HFF-Myc (cell line): ENCODE data around the gene PRKCA.

ENCODE experiments used
- DNase-seq: peaks from one replicate; pipeline ENCODE4 v3.0.0-alpha.2; 2011; ENCODE audit warnings: low read depth; ENCODE audit errors: extremely low read depth
- H3K4me3 ChIP-seq: replicated peaks from 2 replicates; pipeline ENCODE4 v1.5.1; 2011; ENCODE audit warnings: low read depth, mild to moderate bottlenecking, control low read depth, low read length
- TF ChIP-seq, protein P1 (sequence below): IDR thresholded peaks from 2 replicates; pipeline ENCODE4 v1.5.1; 2012; ENCODE audit warnings: mild to moderate bottlenecking, low read depth, low read length, control low read depth; ENCODE audit errors: missing control alignments

PRKCA gene

DNA sequence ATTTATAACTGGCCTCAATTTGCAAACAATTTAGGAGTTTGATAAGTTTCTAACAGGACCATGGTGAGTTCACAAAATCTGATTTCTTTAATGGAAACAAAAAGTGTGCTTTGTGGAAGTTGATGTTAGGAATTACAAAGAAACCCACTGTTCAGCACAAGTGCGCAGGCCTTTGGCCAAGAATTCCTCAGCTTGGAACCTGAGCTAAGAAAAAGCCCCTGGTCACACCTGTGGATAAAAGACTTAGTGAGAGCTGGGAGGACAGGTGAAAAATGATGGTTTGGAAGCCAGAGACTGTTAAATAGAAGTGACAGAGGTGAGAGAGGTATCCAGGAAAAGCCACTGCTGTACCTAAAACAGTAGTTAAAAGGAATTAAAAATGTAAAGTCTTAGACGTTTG, 64.7 kb downstream of the PRKCA start:
- H3K4me3 ChIP-seq: no peak overlapping the region
- TF ChIP-seq, protein P1, sequence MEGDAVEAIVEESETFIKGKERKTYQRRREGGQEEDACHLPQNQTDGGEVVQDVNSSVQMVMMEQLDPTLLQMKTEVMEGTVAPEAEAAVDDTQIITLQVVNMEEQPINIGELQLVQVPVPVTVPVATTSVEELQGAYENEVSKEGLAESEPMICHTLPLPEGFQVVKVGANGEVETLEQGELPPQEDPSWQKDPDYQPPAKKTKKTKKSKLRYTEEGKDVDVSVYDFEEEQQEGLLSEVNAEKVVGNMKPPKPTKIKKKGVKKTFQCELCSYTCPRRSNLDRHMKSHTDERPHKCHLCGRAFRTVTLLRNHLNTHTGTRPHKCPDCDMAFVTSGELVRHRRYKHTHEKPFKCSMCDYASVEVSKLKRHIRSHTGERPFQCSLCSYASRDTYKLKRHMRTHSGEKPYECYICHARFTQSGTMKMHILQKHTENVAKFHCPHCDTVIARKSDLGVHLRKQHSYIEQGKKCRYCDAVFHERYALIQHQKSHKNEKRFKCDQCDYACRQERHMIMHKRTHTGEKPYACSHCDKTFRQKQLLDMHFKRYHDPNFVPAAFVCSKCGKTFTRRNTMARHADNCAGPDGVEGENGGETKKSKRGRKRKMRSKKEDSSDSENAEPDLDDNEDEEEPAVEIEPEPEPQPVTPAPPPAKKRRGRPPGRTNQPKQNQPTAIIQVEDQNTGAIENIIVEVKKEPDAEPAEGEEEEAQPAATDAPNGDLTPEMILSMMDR: no peak
- no peak for DNase-seq

DNA sequence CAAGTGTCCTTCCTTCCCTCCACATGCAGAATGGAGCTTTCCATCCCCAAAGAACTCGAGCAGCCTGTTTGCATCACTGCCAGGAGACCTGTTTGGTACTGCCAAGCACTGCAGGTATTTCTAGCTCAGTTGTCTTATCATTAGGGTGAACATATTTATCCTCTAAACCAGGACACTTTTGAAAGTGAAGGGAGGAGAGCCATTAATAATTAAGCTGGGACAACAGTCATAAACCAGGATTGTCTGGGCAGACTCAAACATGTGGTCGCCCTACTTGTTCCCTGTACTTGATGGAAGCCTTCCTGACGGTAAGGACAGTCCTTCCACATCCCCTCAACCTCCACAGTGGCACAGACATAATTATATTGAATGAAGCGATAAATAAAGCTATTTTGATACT, 67.4 kb downstream of the PRKCA start:
- DNase-seq: no peak
- TF ChIP-seq, protein P1: no peak
- no peak overlapping the region for H3K4me3 ChIP-seq

DNA sequence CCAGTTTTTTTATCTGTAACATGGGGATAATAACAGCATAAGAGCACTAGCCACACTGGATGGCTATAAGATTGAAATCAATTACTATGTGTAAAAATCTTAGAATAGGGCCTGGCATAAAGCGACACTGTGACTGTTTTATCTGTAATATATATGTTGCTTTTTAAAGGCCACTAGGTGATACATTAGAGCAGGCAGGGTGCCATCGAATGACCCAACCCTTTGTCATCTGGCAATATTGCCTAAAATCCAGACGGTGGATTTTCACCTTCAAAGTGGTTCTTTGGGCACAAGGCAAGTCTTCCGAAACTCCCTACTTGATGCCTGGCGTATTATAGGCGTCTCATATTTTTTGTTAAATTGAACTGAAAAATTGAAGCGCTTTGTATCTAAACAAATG, 69.1 kb downstream of the PRKCA start:
- no peak overlapping the region for H3K4me3 ChIP-seq
- TF ChIP-seq, protein P1: no peak
- no peak for DNase-seq

DNA sequence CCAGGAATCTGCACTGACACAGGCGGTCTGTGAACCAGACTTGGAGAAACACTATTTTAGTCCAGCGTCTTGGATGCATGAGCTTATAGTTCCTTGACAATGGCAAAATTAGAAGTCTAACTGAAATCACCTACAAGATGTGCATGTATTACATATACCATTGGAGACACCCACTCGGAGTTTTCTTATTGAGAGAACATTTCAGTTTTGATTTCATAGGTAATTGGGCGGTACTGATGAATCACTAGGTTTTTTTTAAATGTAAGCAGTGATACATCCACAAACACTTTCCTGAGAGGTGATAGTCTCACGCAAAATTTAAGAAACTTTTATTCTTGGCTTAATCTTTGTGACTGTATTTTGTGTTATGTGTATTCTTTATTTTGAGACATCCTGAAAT, 69.8 kb downstream of the PRKCA start:
- DNase-seq: no peak
- no peak overlapping the region for H3K4me3 ChIP-seq
- TF ChIP-seq, protein P1: no peak

DNA sequence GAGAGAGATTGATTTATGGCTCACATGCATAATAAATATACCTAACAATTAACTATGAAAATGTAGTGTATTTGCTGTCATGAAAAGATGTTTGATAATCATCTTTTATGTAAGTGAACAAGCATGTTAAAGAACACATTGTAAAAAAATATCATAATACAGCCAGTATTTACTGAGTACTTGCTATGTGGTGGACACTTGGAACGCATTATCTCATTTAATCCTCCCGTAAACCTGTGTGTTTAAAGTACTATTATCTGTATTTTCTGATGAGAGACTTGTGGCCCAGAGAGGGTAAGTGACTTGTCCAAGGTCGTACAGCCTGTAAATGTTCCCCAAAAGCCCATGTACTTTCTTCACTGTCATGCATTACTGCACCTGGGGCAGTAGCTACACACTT, 70.7 kb downstream of the PRKCA start:
- TF ChIP-seq, protein P1: no peak
- no peak for DNase-seq
- no peak overlapping the region for H3K4me3 ChIP-seq

DNA sequence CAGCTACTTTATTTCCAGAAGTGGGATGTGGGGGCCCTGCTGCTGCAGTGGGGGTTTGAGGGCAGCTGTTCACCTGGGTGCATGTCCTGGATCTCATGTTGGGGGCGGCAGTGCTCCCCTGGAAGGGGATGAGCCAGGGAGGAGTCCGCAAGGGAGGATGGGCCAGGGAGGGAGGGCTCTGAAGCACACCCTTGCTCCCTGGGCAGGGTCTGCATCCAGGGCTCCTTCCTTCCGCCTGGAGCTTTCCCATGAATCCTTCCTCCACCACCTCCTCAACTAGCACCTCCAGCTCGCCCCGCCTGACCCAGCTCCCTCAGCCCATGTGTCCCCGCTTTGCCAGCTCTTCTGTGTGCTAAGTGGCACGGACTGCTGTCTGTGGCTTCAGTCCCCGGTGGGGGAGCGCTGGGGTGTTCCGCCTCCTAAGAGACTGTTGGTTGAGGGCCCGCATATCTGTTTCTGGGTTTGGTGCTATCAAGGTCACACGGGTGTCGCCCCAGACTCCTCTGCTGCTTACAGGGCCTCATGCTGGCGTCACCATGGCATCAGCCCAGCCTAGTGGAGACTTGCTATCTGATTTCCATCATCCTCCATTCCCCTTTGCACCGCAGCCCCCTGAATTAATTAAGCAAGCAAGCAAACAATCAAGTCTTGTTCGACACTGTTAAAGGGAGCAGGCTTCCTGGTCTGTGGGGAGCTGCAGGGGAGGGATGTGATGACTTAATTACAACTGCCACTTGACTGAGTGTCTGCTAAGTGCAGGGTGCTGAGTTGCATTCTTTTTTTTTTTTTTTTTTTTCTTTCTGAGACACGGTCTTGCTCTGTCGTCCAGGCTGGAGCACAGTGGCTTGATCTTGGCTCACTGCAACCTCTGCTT, 71.8 kb downstream of the PRKCA start:
- TF ChIP-seq, protein P1: no peak
- no peak overlapping the region for H3K4me3 ChIP-seq

More for the DNA sequence above, 71.8 kb downstream of the PRKCA start:
- no peak for DNase-seq
